ENCODE data around the gene DYNC1H1. TPM values are rescaled to one million over a fixed set of nuclear protein-coding genes. Genes with fewer than 3 reads are reported as not detected.

DYNC1H1 gene
- total and polyA plus RNA-seq, 2 of the 13 experiments (the other 11 are each of a cell fraction or from before 2014, with no cell fraction given) = 74.4 to 239 TPM

DNA sequence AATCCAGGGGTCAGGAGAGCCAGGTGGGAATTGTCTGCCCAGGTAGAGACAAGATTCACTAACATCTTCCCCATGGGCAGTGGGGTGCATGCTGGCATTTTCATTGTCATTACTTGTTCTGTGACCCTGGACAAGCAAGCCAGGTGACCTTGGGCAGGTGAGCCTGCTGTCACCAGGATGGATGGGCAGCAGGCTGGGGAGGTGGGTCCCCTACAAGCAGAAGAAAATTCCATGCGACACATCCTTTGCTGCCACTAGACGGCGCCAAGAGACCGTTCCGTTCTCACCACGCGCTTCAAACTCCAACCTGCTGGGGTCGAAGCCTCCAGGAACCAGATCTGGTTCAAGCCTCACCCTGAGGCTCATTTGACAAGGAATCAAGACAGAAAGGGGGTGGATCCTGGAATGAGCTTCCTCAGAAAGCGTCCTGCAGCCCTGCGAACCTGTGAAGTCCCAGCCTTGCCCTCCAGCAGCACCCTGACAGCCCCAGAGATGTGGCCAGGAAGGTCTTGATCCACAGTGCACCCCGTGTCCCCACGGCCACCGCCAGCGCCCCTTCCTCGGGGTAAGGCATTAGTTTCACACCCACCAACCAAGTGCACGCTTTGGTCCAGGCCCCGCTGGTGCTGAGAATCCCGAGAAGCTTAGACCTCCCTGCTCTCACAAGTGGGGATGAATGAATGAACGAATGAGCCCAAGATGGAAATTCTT, 3.2 kb upstream of the DYNC1H1 start (continued):
- TF ChIP-seq, protein P1, sequence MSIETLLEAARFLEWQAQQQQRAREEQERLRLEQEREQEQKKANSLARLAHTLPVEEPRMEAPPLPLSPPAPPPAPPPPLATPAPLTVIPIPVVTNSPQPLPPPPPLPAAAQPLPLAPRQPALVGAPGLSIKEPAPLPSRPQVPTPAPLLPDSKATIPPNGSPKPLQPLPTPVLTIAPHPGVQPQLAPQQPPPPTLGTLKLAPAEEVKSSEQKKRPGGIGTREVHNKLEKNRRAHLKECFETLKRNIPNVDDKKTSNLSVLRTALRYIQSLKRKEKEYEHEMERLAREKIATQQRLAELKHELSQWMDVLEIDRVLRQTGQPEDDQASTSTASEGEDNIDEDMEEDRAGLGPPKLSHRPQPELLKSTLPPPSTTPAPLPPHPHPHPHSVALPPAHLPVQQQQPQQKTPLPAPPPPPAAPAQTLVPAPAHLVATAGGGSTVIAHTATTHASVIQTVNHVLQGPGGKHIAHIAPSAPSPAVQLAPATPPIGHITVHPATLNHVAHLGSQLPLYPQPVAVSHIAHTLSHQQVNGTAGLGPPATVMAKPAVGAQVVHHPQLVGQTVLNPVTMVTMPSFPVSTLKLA (IDR thresholded peaks at IDR 0.05) = no peak
- TF ChIP-seq ATF7-NPFF (CRISPR knock-in tag; IDR thresholded peaks at IDR 0.05; ENCODE audit: low read depth) (no peak), GTF3A (CRISPR knock-in tag; conservative IDR thresholded peaks at IDR 0.05) (no peak), SKI (IDR thresholded peaks at IDR 0.05; ENCODE audit: partially characterized antibody) (no peak), HNRNPLL (IDR thresholded peaks at IDR 0.05; ENCODE audit: low read depth, low read length, poor library complexity, severe bottlenecking) (no peak), ZNF775 (CRISPR knock-in tag; IDR thresholded peaks at IDR 0.05; ENCODE audit: borderline replicate concordance) (no peak), ZNF678 (CRISPR knock-in tag; IDR thresholded peaks at IDR 0.05) (no peak), MED8 (CRISPR knock-in tag; IDR thresholded peaks at IDR 0.05; ENCODE audit: insufficient replicate concordance) (no peak), TBP (CRISPR knock-in tag; IDR thresholded peaks at IDR 0.05) (no peak), TOE1 (CRISPR knock-in tag; IDR thresholded peaks at IDR 0.05) (no peak), ZBTB1 (CRISPR knock-in tag; IDR thresholded peaks at IDR 0.05; ENCODE audit: borderline replicate concordance) (0 out of 2 replicates have a peak, but pooled peaks have one; percentile 27), ZNF7 (CRISPR knock-in tag; IDR thresholded peaks at IDR 0.05) (no peak), GABPA (IDR thresholded peaks at IDR 0.05; ENCODE audit: low read depth, low read length) (no peak), GABPA (CRISPR knock-in tag; IDR thresholded peaks at IDR 0.05; ENCODE audit: low read depth) (no peak), ZNF552 (CRISPR knock-in tag; IDR thresholded peaks at IDR 0.05; ENCODE audit: borderline replicate concordance) (no peak), ZNF773 (CRISPR knock-in tag; IDR thresholded peaks at IDR 0.05; ENCODE audit: borderline replicate concordance) (no peak), IRF2 (CRISPR knock-in tag; IDR thresholded peaks at IDR 0.05) (peak; percentile 72), ZNF782 (CRISPR knock-in tag; IDR thresholded peaks at IDR 0.05; ENCODE audit: borderline replicate concordance) (no peak), PHB2 (IDR thresholded peaks at IDR 0.05; ENCODE audit: partially characterized antibody) (no peak), TRIM24 (CRISPR knock-in tag; IDR thresholded peaks at IDR 0.05) (no peak)
- TF ChIP-seq, protein P2, sequence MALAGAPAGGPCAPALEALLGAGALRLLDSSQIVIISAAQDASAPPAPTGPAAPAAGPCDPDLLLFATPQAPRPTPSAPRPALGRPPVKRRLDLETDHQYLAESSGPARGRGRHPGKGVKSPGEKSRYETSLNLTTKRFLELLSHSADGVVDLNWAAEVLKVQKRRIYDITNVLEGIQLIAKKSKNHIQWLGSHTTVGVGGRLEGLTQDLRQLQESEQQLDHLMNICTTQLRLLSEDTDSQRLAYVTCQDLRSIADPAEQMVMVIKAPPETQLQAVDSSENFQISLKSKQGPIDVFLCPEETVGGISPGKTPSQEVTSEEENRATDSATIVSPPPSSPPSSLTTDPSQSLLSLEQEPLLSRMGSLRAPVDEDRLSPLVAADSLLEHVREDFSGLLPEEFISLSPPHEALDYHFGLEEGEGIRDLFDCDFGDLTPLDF (CRISPR knock-in tag; IDR thresholded peaks at IDR 0.05) = no peak
- TF ChIP-seq, protein P3, sequence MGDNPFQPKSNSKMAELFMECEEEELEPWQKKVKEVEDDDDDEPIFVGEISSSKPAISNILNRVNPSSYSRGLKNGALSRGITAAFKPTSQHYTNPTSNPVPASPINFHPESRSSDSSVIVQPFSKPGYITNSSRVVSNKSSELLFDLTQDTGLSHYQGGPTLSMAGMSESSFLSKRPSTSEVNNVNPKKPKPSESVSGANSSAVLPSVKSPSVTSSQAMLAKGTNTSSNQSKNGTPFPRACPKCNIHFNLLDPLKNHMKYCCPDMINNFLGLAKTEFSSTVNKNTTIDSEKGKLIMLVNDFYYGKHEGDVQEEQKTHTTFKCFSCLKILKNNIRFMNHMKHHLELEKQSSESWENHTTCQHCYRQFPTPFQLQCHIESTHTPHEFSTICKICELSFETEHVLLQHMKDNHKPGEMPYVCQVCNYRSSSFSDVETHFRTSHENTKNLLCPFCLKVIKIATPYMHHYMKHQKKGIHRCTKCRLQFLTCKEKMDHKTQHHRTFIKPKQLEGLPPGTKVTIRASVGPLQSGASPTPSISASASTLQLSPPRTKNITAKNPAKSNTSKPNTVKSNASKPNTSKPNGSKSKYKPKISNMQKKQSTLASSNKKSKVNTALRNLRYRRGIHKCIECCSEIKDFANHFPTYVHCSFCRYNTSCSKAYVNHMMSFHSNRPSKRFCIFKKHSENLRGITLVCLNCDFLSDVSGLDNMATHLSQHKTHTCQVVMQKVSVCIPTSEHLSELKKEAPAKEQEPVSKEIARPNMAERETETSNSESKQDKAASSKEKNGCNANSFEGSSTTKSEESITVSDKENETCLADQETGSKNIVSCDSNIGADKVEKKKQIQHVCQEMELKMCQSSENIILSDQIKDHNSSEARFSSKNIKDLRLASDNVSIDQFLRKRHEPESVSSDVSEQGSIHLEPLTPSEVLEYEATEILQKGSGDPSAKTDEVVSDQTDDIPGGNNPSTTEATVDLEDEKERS (CRISPR knock-in tag; IDR thresholded peaks at IDR 0.05) = no peak
- TF ChIP-seq, protein P4, sequence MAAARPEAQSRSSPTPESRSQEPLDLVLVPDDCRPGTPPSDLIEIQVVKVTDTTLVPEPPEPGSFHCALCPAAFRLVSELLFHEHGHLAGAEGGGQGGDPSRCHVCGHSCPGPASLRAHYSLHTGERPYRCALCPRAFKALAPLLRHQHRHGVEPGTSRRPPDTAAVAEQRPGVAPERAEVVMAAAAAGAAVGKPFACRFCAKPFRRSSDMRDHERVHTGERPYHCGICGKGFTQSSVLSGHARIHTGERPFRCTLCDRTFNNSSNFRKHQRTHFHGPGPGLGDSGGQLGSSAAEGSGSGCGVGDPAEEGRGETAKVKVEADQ (CRISPR knock-in tag; IDR thresholded peaks at IDR 0.05; ENCODE audit: borderline replicate concordance) = no peak
